ENCODE data around the gene TRIM52. TPM values are rescaled to one million over a fixed set of nuclear protein-coding genes. Genes with fewer than 3 reads are reported as not detected.
"Not testable (repeated sequence)": the region's sequence is repeated elsewhere in the genome, so short reads cannot be mapped to it uniquely, and the experiment has no call there.

Gene TRIM52
- total RNA-seq, 1 experiment from 2014 or later: 4.2 TPM

- DNase-seq (ENCODE audit: low read depth): peak; percentile 76
These were observed 44.6 kb downstream of the TRIM52 start for GRCh38 chr5:181215997-181216989.

- DNase-seq (ENCODE audit: low read depth): not testable (repeated sequence)
These were observed 46.7 kb downstream of the TRIM52 start for GRCh38 chr5:181214249-181214648.

- DNase-seq (ENCODE audit: low read depth): no peak
These were observed 48.0 kb downstream of the TRIM52 start for GRCh38 chr5:181212934-181213333.

- no peak for DNase-seq (ENCODE audit: low read depth)
These were observed 48.9 kb downstream of the TRIM52 start for GRCh38 chr5:181212080-181212479.

- DNase-seq (ENCODE audit: low read depth): no peak
These were observed 49.7 kb downstream of the TRIM52 start for GRCh38 chr5:181211208-181211607.

- not testable (repeated sequence) for DNase-seq (ENCODE audit: low read depth)
These were observed 50.2 kb downstream of the TRIM52 start for GRCh38 chr5:181210698-181211097.

- not testable (repeated sequence) for DNase-seq (ENCODE audit: low read depth)
These were observed 50.8 kb downstream of the TRIM52 start for GRCh38 chr5:181210148-181210547.

- DNase-seq (ENCODE audit: low read depth): not testable (repeated sequence)
These were observed 51.9 kb downstream of the TRIM52 start for GRCh38 chr5:181209006-181209405.

- no peak for DNase-seq (ENCODE audit: low read depth)
These were observed 53.0 kb downstream of the TRIM52 start for GRCh38 chr5:181207960-181208253.

- DNase-seq (ENCODE audit: low read depth): peak; percentile 88
These were observed 53.6 kb downstream of the TRIM52 start for GRCh38 chr5:181207214-181207959.

- DNase-seq (ENCODE audit: low read depth): no peak
These were observed 54.9 kb downstream of the TRIM52 start for GRCh38 chr5:181205761-181206649.

Other genes starting within 250 kb of the TRIM52 start
- gene BTNL9, start 220.9 kb downstream of the TRIM52 start, total RNA-seq (2014; rRNA removed; shearing (Covaris generic)): not detected in 2 replicates
- gene OR2V1, start 130.0 kb downstream of the TRIM52 start, total RNA-seq (2014; rRNA removed; shearing (Covaris generic)): not detected in 2 replicates
- not detected in 2 replicates for gene OR2V2, start 113.6 kb downstream of the TRIM52 start, total RNA-seq (2014; rRNA removed; shearing (Covaris generic))
- 16.1 and 20.6 TPM in 2 replicates for gene TRIM7, start 55.9 kb downstream of the TRIM52 start, total RNA-seq (2014; rRNA removed; shearing (Covaris generic))
- 4.9 and 5.9 TPM in 2 replicates for gene TRIM41, start 37.9 kb downstream of the TRIM52 start, total RNA-seq (2014; rRNA removed; shearing (Covaris generic))
- gene RACK1, start 17.2 kb downstream of the TRIM52 start, total RNA-seq (2014; rRNA removed; shearing (Covaris generic)): 1,915 and 2,129 TPM in 2 replicates
- gene OR4F3, start 106.1 kb upstream of the TRIM52 start, total RNA-seq (2014; rRNA removed; shearing (Covaris generic)): not detected in 2 replicates